ENCODE data around the gene MUC5AC. TPM values are rescaled to one million over a fixed set of nuclear protein-coding genes. Genes with fewer than 3 reads are reported as not detected.

MUC5AC gene
- total and polyA plus RNA-seq, 2 of the 13 experiments (the other 11 are each of a cell fraction or from before 2014, with no cell fraction given), result under 0.01 TPM; not detected in 1

- TF ChIP-seq, protein P1, sequence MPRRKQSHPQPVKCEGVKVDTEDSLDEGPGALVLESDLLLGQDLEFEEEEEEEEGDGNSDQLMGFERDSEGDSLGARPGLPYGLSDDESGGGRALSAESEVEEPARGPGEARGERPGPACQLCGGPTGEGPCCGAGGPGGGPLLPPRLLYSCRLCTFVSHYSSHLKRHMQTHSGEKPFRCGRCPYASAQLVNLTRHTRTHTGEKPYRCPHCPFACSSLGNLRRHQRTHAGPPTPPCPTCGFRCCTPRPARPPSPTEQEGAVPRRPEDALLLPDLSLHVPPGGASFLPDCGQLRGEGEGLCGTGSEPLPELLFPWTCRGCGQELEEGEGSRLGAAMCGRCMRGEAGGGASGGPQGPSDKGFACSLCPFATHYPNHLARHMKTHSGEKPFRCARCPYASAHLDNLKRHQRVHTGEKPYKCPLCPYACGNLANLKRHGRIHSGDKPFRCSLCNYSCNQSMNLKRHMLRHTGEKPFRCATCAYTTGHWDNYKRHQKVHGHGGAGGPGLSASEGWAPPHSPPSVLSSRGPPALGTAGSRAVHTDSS (CRISPR knock-in tag; conservative IDR thresholded peaks at IDR 0.05), result no peak
- 0 out of 2 replicates have a peak, but pooled peaks have one; percentile 39 for TF ChIP-seq NKX3-1 (CRISPR knock-in tag; IDR thresholded peaks at IDR 0.05)
- no peak for TF ChIP-seq MLLT10 (CRISPR knock-in tag; IDR thresholded peaks at IDR 0.05)
- no peak for TF ChIP-seq CCAR2 (optimal IDR thresholded peaks at IDR 0.05; ENCODE audit: low read depth, low read length)
- TF ChIP-seq ISX (CRISPR knock-in tag; conservative IDR thresholded peaks at IDR 0.05), result no peak
- no peak for TF ChIP-seq ZBTB7A (CRISPR knock-in tag; IDR thresholded peaks at IDR 0.05)
- peak; percentile 47; the same call in 1 of the 2 replicates for TF ChIP-seq MTF2 (CRISPR knock-in tag; IDR thresholded peaks at IDR 0.05; ENCODE audit: borderline replicate concordance)
- no peak for TF ChIP-seq ZNF256 (CRISPR knock-in tag; conservative IDR thresholded peaks at IDR 0.05)
- TF ChIP-seq YY1 (IDR thresholded peaks at IDR 0.05; ENCODE audit: insufficient read depth, insufficient replicate concordance, low read depth, low read length), result no peak
- TF ChIP-seq GABPB1 (CRISPR knock-in tag; IDR thresholded peaks at IDR 0.05), result peak; percentile 43; the same call in 1 of the 2 replicates
- TF ChIP-seq, protein P2, sequence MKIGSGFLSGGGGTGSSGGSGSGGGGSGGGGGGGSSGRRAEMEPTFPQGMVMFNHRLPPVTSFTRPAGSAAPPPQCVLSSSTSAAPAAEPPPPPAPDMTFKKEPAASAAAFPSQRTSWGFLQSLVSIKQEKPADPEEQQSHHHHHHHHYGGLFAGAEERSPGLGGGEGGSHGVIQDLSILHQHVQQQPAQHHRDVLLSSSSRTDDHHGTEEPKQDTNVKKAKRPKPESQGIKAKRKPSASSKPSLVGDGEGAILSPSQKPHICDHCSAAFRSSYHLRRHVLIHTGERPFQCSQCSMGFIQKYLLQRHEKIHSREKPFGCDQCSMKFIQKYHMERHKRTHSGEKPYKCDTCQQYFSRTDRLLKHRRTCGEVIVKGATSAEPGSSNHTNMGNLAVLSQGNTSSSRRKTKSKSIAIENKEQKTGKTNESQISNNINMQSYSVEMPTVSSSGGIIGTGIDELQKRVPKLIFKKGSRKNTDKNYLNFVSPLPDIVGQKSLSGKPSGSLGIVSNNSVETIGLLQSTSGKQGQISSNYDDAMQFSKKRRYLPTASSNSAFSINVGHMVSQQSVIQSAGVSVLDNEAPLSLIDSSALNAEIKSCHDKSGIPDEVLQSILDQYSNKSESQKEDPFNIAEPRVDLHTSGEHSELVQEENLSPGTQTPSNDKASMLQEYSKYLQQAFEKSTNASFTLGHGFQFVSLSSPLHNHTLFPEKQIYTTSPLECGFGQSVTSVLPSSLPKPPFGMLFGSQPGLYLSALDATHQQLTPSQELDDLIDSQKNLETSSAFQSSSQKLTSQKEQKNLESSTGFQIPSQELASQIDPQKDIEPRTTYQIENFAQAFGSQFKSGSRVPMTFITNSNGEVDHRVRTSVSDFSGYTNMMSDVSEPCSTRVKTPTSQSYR (CRISPR knock-in tag; IDR thresholded peaks at IDR 0.05; ENCODE audit: borderline replicate concordance), result peak; percentile 32; the same call in 1 of the 2 replicates
- TF ChIP-seq MNT (IDR thresholded peaks at IDR 0.05), result no peak
- TF ChIP-seq TGIF2 (CRISPR knock-in tag; IDR thresholded peaks at IDR 0.05), result peak; percentile 90
- TF ChIP-seq ZSCAN9 (CRISPR knock-in tag; IDR thresholded peaks at IDR 0.05; ENCODE audit: borderline replicate concordance), result peak; percentile 81
- TF ChIP-seq FOSL2 (CRISPR knock-in tag; IDR thresholded peaks at IDR 0.05), result no peak
- TF ChIP-seq ZNF747 (CRISPR knock-in tag; IDR thresholded peaks at IDR 0.05; ENCODE audit: borderline replicate concordance), result no peak
- no peak for TF ChIP-seq SP5 (CRISPR knock-in tag; IDR thresholded peaks at IDR 0.05; ENCODE audit: borderline replicate concordance, low read depth)
- peak; percentile 71; the same call in 1 of the 2 replicates for TF ChIP-seq SRY (CRISPR knock-in tag; IDR thresholded peaks at IDR 0.05)
- TF ChIP-seq U2AF1 (optimal IDR thresholded peaks at IDR 0.05; ENCODE audit: low read depth, low read length), result no peak
- no peak for TF ChIP-seq REPIN1 (CRISPR knock-in tag; IDR thresholded peaks at IDR 0.05; ENCODE audit: borderline replicate concordance, low read depth)
- TF ChIP-seq HDAC2 (CRISPR knock-in tag; IDR thresholded peaks at IDR 0.05), result peak; percentile 65; the same call in 1 of the 2 replicates
- TF ChIP-seq, protein P3, sequence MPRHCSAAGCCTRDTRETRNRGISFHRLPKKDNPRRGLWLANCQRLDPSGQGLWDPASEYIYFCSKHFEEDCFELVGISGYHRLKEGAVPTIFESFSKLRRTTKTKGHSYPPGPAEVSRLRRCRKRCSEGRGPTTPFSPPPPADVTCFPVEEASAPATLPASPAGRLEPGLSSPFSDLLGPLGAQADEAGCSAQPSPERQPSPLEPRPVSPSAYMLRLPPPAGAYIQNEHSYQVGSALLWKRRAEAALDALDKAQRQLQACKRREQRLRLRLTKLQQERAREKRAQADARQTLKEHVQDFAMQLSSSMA (CRISPR knock-in tag; IDR thresholded peaks at IDR 0.05), result no peak
- TF ChIP-seq STAG1 (CRISPR knock-in tag; IDR thresholded peaks at IDR 0.05), result 0 out of 2 replicates have a peak, but pooled peaks have one; percentile 4
- peak; percentile 65; the same call in 1 of the 2 replicates for TF ChIP-seq ZNF75D (CRISPR knock-in tag; IDR thresholded peaks at IDR 0.05; ENCODE audit: borderline replicate concordance)
These were observed 81.2 kb downstream of the MUC5AC start (continued) for GRCh38 chr11:1238767-1239595.

All from HepG2 (cell line).